Mesenchymal stem cell (in vitro differentiated cells and primary cell): ENCODE results near the gene METAP1D.

Experiments used
- DNase-seq: peaks from one replicate; pipeline ENCODE4 v3.0.0-alpha.2; 2013
- H2AFZ ChIP-seq: one replicate; pipeline ENCODE4 v1.6.1; 2013; ENCODE audit warnings: low read depth, mild to moderate bottlenecking, control low read depth, inconsistent platforms, low read length, moderate library complexity
- H2AK5ac ChIP-seq: 2 replicates; pipeline ENCODE4 v1.6.1; 2013; ENCODE audit warnings: low read length, moderate library complexity, mild to moderate bottlenecking, inconsistent platforms; ENCODE audit not compliant: severe bottlenecking
- H2BK120ac ChIP-seq: one replicate; pipeline ENCODE4 v1.6.1; 2013; ENCODE audit warnings: low read depth, mild to moderate bottlenecking, inconsistent platforms, low read length, moderate library complexity
- H2BK12ac ChIP-seq, 2 experiments: one replicate each; pipeline ENCODE4 v1.6.1; 2013; ENCODE audit warnings: inconsistent platforms in 2 of 2, low read length in 2 of 2, mild to moderate bottlenecking in 2 of 2, moderate library complexity in 2 of 2, control low read depth in 1 of 2
- H2BK15ac ChIP-seq: one replicate; pipeline ENCODE4 v1.6.1; 2013; ENCODE audit warnings: mild to moderate bottlenecking, low read depth, inconsistent platforms; ENCODE audit not compliant: poor library complexity, severe bottlenecking
- H2BK5ac ChIP-seq: 2 replicates; pipeline ENCODE4 v1.6.1; 2013; ENCODE audit warnings: low read depth, mild to moderate bottlenecking, low read length, control low read depth, inconsistent platforms; ENCODE audit not compliant: poor library complexity, severe bottlenecking
- H3K14ac ChIP-seq, 2 experiments: one replicate each; pipeline ENCODE4 v1.6.1; 2013; ENCODE audit warnings: inconsistent platforms in 2 of 2, low read length in 2 of 2, control low read depth in 1 of 2, mild to moderate bottlenecking in 1 of 2, moderate library complexity in 1 of 2
- H3K18ac ChIP-seq, 2 experiments: one replicate each; pipeline ENCODE4 v1.6.1; 2013; ENCODE audit warnings: inconsistent platforms in 2 of 2, low read length in 2 of 2, control low read depth in 1 of 2, low read depth in 1 of 2, mild to moderate bottlenecking in 1 of 2
- H3K23ac ChIP-seq, 2 experiments: one replicate each; pipeline ENCODE4 v1.6.1; 2013; ENCODE audit warnings: inconsistent platforms in 2 of 2, low read length in 2 of 2, mild to moderate bottlenecking in 2 of 2, moderate library complexity in 2 of 2, control low read depth in 1 of 2
- H3K27ac ChIP-seq: 2 replicates; pipeline ENCODE4 v1.5.1; 2013; ENCODE audit warnings: mild to moderate bottlenecking, moderate library complexity, low read length, control low read depth, inconsistent platforms; ENCODE audit not compliant: poor library complexity, severe bottlenecking
- H3K27me3 ChIP-seq, 2 experiments: 2 replicates each; pipeline versions ENCODE4 v1.6.1 to v1.7.0; 2013; ENCODE audit warnings: low read length in 2 of 2, mild to moderate bottlenecking in 2 of 2, moderate library complexity in 2 of 2, control low read depth in 1 of 2, inconsistent platforms in 1 of 2; ENCODE audit not compliant: control insufficient read depth in 1 of 2, insufficient read depth in 1 of 2
- H3K36me3 ChIP-seq, 2 experiments: 2 replicates each; pipeline versions ENCODE4 v1.6.1 to v1.7.0; 2013; ENCODE audit warnings: low read length in 2 of 2, control low read depth in 1 of 2, inconsistent platforms in 1 of 2, low read depth in 1 of 2, mild to moderate bottlenecking in 1 of 2; ENCODE audit not compliant: insufficient read depth in 2 of 2, control insufficient read depth in 1 of 2
- H3K4ac ChIP-seq, 2 experiments: one replicate each; pipeline ENCODE4 v1.6.1; 2013; ENCODE audit warnings: inconsistent platforms in 2 of 2, low read length in 2 of 2, mild to moderate bottlenecking in 2 of 2, moderate library complexity in 2 of 2, control low read depth in 1 of 2, low read depth in 1 of 2
- H3K4me1 ChIP-seq: 2 replicates; pipeline ENCODE4 v1.6.1; 2013; ENCODE audit warnings: low read depth, low read length, control low read depth; ENCODE audit not compliant: control insufficient read depth, insufficient read depth
- H3K4me2 ChIP-seq: 2 replicates; pipeline ENCODE4 v1.6.1; 2013; ENCODE audit warnings: low read length, mild to moderate bottlenecking, inconsistent platforms; ENCODE audit not compliant: poor library complexity, severe bottlenecking
- H3K4me3 ChIP-seq, 2 experiments: 2 replicates each; pipeline versions ENCODE4 v1.5.1 to v1.7.0; 2013; ENCODE audit warnings: low read length in 2 of 2, mild to moderate bottlenecking in 2 of 2, control low read depth in 1 of 2, low read depth in 1 of 2; ENCODE audit not compliant: insufficient read depth in 1 of 2
- H3K79me1 ChIP-seq: replicated peaks from 2 replicates; pipeline ENCODE4 v1.6.1; 2013; ENCODE audit warnings: mild to moderate bottlenecking, control low read depth, low read length, inconsistent platforms; ENCODE audit not compliant: poor library complexity, severe bottlenecking
- H3K9ac ChIP-seq: 2 replicates; pipeline ENCODE4 v1.7.0; 2013; ENCODE audit warnings: mild to moderate bottlenecking, low read length, moderate library complexity
- H3K9me3 ChIP-seq: 2 replicates; pipeline ENCODE4 v1.7.0; 2013; ENCODE audit warnings: mild to moderate bottlenecking, low read length; ENCODE audit not compliant: control insufficient read depth
- H4K8ac ChIP-seq: one replicate; pipeline ENCODE4 v1.6.1; 2013; ENCODE audit warnings: inconsistent platforms, mild to moderate bottlenecking, low read length, moderate library complexity
- H4K91ac ChIP-seq: one replicate; pipeline ENCODE4 v1.6.1; 2013; ENCODE audit warnings: mild to moderate bottlenecking, low read length, inconsistent platforms
- WGBS: methylation state at CpG from one replicate; pipeline ENCODE4 v1.1.7; 2013; ENCODE audit warnings: mixed read lengths; 5-methylcytosine and 5-hydroxymethylcytosine counted together

The METAP1D gene

GRCh38 chr2:171957061-171957460 lies 42.7 kb upstream of the METAP1D start:
- H3K18ac ChIP-seq, result no peak overlapping the region
- H3K27me3 ChIP-seq, result no peaks in the 10 kb centered on the region
- no peak overlapping the region for H4K8ac ChIP-seq
- H2BK5ac ChIP-seq, result no peak overlapping the region
- peaks cover 17% of the 10 kb centered on the region for H3K79me1 ChIP-seq
- peaks cover 8% of the 10 kb centered on the region in 2 experiments for H3K36me3 ChIP-seq
- no peak overlapping the region for H3K4ac ChIP-seq
- no peak overlapping the region for H2BK15ac ChIP-seq
- no peak overlapping the region for H3K14ac ChIP-seq
- 100% methylated on average over 2 of the region's 2 CpGs for WGBS
- no peak overlapping the region for H3K4me2 ChIP-seq
- DNase-seq, result no peak
- peak overlapping the region; percentile 13 for H3K9ac ChIP-seq
- peaks cover 5% of the 10 kb centered on the region for H3K4me1 ChIP-seq
- H3K27ac ChIP-seq, result no peak overlapping the region
- no peak overlapping the region for H2AFZ ChIP-seq
- H2AK5ac ChIP-seq, result peak overlapping the region; percentile 75
- H3K4me3 ChIP-seq, result no peak overlapping the region
- H3K9me3 ChIP-seq, result no peaks in the 10 kb centered on the region
- H3K23ac ChIP-seq, result no peak overlapping the region
- no peak overlapping the region for H4K91ac ChIP-seq
- no peak overlapping the region for H2BK12ac ChIP-seq
- H2BK120ac ChIP-seq, result no peak overlapping the region

GRCh38 chr2:171958475-171958874 lies 41.3 kb upstream of the METAP1D start:
- H3K18ac ChIP-seq, result no peak overlapping the region
- no peak overlapping the region for H3K4me3 ChIP-seq
- no peak overlapping the region for H2BK12ac ChIP-seq
- H3K27me3 ChIP-seq, result no peaks in the 10 kb centered on the region
- H3K14ac ChIP-seq, result no peak overlapping the region
- WGBS, result 94% methylated on average over 2 of the region's 3 CpGs
- H3K23ac ChIP-seq, result no peak overlapping the region
- no peaks in the 10 kb centered on the region for H3K9me3 ChIP-seq
- H4K8ac ChIP-seq, result no peak overlapping the region
- no peak overlapping the region for H2BK120ac ChIP-seq
- no peak overlapping the region for H3K4ac ChIP-seq
- peak overlapping the region; percentile 64 for H3K9ac ChIP-seq
- H2AFZ ChIP-seq, result no peak overlapping the region
- H2BK15ac ChIP-seq, result no peak overlapping the region
- no peak overlapping the region for H2AK5ac ChIP-seq
- peaks cover 14% of the 10 kb centered on the region for H3K79me1 ChIP-seq
- H3K4me2 ChIP-seq, result no peak overlapping the region
- H4K91ac ChIP-seq, result no peak overlapping the region
- H3K4me1 ChIP-seq, result peaks cover 4% of the 10 kb centered on the region
- H3K27ac ChIP-seq, result peak overlapping the region; percentile 53
- no peak overlapping the region for H2BK5ac ChIP-seq
- peak; percentile 65 for DNase-seq
- peaks cover 8% of the 10 kb centered on the region in 2 experiments for H3K36me3 ChIP-seq

GRCh38 chr2:171959998-171960397 lies 39.8 kb upstream of the METAP1D start:
- Histone ChIP-seq H3K79me1 (peaks cover 16% of the 10 kb centered on the region), H2AFZ (no peak overlapping the region), H3K14ac (no peak overlapping the region), H2BK5ac (no peak overlapping the region), H2BK15ac (no peak overlapping the region), H3K36me3 (peaks cover 8% of the 10 kb centered on the region in 2 experiments), H2AK5ac (no peak overlapping the region), H2BK120ac (no peak overlapping the region), H3K27ac (no peak overlapping the region), H4K91ac (no peak overlapping the region), H3K4me3 (no peak overlapping the region), H3K4me1 (peaks cover 4% of the 10 kb centered on the region), H3K27me3 (no peaks in the 10 kb centered on the region), H3K4me2 (no peak overlapping the region), H4K8ac (no peak overlapping the region), H3K4ac (no peak overlapping the region), H3K9ac (no peak overlapping the region), H2BK12ac (no peak overlapping the region), H3K18ac (no peak overlapping the region), H3K23ac (no peak overlapping the region), H3K9me3 (no peaks in the 10 kb centered on the region)
- DNase-seq, result no peak
- WGBS, result over 99% methylated on average over 2 of the region's 2 CpGs

GRCh38 chr2:171960570-171960969 lies 39.2 kb upstream of the METAP1D start:
- 96% methylated on average over 3 of the region's 3 CpGs for WGBS
- Histone ChIP-seq H3K27me3 (no peaks in the 10 kb centered on the region), H3K4me3 (no peak overlapping the region), H2BK5ac (no peak overlapping the region), H4K8ac (no peak overlapping the region), H4K91ac (no peak overlapping the region), H3K9ac (no peak overlapping the region), H2AFZ (no peak overlapping the region), H3K4me2 (no peak overlapping the region), H3K18ac (no peak overlapping the region), H3K23ac (no peak overlapping the region), H3K9me3 (no peaks in the 10 kb centered on the region), H2BK15ac (no peak overlapping the region), H3K4ac (no peak overlapping the region), H3K79me1 (peaks cover 15% of the 10 kb centered on the region), H3K36me3 (peaks cover 8 to 13% of the 10 kb centered on the region in 2 experiments), H2BK12ac (no peak overlapping the region), H2BK120ac (no peak overlapping the region), H3K14ac (no peak overlapping the region), H2AK5ac (no peak overlapping the region), H3K4me1 (peaks cover 4% of the 10 kb centered on the region), H3K27ac (no peak overlapping the region)
- no peak for DNase-seq
